Kidney (tissue), 14 donors: Measurements from ENCODE around the gene ITGB5. TPM values are rescaled to one million over a fixed set of nuclear protein-coding genes. Genes with fewer than 3 reads are reported as not detected.

Experiments used
- DNase-seq, 5 donors: peaks; one replicate each; pipeline ENCODE4 v3.0.0-alpha.2; 2013 to 2020
- FAIRE-seq: peaks from 2 replicates; lab custom pipeline; 2012; peaks lifted over from hg19 to GRCh38; lab: Jason Lieb, UNC
- H3K27ac ChIP-seq, 2 donors: one replicate each; pipeline ENCODE4 v1.7.0; 2013; ENCODE audit warnings: low read depth in 2 of 2, low read length in 2 of 2, inconsistent platforms in 1 of 2
- H3K27me3 ChIP-seq: one replicate; pipeline ENCODE4 v1.7.1; 2013; ENCODE audit warnings: low read length, inconsistent platforms; ENCODE audit not compliant: control insufficient read depth, insufficient read depth
- H3K36me3 ChIP-seq, 3 donors: one replicate each; pipeline versions ENCODE4 v1.7.0 to v1.7.1; 2013; ENCODE audit warnings: low read length in 3 of 3, control low read depth in 1 of 3, inconsistent platforms in 1 of 3; ENCODE audit not compliant: insufficient read depth in 3 of 3, control insufficient read depth in 2 of 3
- H3K4me1 ChIP-seq, 3 donors: one replicate each; pipeline versions ENCODE4 v1.7.0 to v1.7.1; 2013; ENCODE audit warnings: low read length in 3 of 3, inconsistent platforms in 1 of 3, low read depth in 1 of 3; ENCODE audit not compliant: control insufficient read depth in 2 of 3, insufficient read depth in 2 of 3
- H3K4me3 ChIP-seq, 3 donors: one replicate each; pipeline versions ENCODE4 v1.7.0 to v1.8.1; 2013; ENCODE audit warnings: low read length in 3 of 3, control low read depth in 1 of 3, inconsistent platforms in 1 of 3
- H3K9ac ChIP-seq, 3 donors: one replicate each; pipeline versions ENCODE4 v1.7.0 to v1.7.1; 2013; ENCODE audit warnings: low read length in 3 of 3, control low read depth in 1 of 3, inconsistent platforms in 1 of 3
- H3K9me3 ChIP-seq, 3 donors: one replicate each; pipeline versions ENCODE4 v1.7.0 to v1.7.1; 2013; ENCODE audit warnings: low read length in 3 of 3, control low read depth in 1 of 3, inconsistent platforms in 1 of 3; ENCODE audit not compliant: control insufficient read depth in 2 of 3, insufficient read depth in 1 of 3
- intact Hi-C: fragments of 100-400 bp; cut with DNase I; formaldehyde crosslinking; loops from one replicate; pipeline ENCODE4 v1.11.1; 2022
- polyA plus RNA-seq: library from polyadenylated mRNA; stranded (reverse); fragments of 350-450 nt; fragmentation: Illumina TruSeq; extraction: RNeasy Lipid Tissue Mini Kit (QIAGEN cat#74804); gene quantifications from one replicate; pipeline ENCODE4 v1.2.3, GENCODE V29; 2014; ENCODE audit warnings: low read depth, low replicate concordance; ENCODE audit not compliant: insufficient read depth
- total RNA-seq: library from RNA; stranded (reverse); fragmentation: NEBNext Ultra II Directional; extraction: Animal tissue kit (Norgen Biotek cat#: 25700); gene quantifications from one replicate; pipeline ENCODE4 v1.2.1, GENCODE V29; 2021
- TF ChIP-seq, protein P1 (sequence below): IDR thresholded peaks from 3 replicates; pipeline ENCODE4 v1.5.1; 2012; ENCODE audit warnings: mild to moderate bottlenecking, moderate library complexity, borderline replicate concordance; ENCODE audit not compliant: insufficient read depth; ENCODE audit errors: extremely low read depth
- donor health status: control.
- donor health status: control.
- donor health status: control.
- donor health status: control.
- donor health status: control.
- donor health status: DM: yes; HTN: yes; CAD: no.
- donor health status: Normal renal cell carcinoma (clear cell type).

The ITGB5 gene
- total and polyA plus RNA-seq, 2 donors from 2014 or later, result 115 TPM

DNA sequence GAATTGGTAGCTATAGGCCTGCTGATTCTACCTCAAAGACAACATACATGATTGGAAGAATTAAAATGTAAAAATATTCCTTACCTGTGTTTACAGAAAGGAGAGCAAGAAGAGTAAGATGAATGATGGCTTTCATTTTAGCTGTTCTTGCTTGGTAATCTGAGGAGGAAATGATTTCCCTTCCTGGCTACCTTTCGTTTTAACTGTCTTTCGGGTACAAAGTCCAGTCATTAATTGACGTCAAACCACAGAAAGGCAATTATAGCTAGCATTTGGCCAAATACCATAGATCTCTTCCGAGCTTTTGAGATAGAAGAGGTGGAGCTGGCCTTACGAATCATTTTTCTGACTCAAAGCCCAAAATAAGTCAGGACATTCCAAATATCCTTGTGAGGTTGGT is 47.4 kb upstream of the ITGB5 start, which contains the start of gene MUC13:
Gene MUC13, minus strand, starts transcription at position 175 of the 400 bp plus-strand sequence. Its CDS starts 39 bp downstream, at position 136.
- no peak within 1 kb of the TSS for H3K9ac ChIP-seq
- FAIRE-seq, result no peak
- no peak within 1 kb of the TSS for H3K4me3 ChIP-seq
- no peaks in the 10 kb centered on the region for H3K36me3 ChIP-seq
- intact Hi-C loops, result no loop called here
- DNase-seq, result no peak
- H3K27me3 ChIP-seq, result no peaks in the 10 kb centered on the region
- TF ChIP-seq, protein P1, sequence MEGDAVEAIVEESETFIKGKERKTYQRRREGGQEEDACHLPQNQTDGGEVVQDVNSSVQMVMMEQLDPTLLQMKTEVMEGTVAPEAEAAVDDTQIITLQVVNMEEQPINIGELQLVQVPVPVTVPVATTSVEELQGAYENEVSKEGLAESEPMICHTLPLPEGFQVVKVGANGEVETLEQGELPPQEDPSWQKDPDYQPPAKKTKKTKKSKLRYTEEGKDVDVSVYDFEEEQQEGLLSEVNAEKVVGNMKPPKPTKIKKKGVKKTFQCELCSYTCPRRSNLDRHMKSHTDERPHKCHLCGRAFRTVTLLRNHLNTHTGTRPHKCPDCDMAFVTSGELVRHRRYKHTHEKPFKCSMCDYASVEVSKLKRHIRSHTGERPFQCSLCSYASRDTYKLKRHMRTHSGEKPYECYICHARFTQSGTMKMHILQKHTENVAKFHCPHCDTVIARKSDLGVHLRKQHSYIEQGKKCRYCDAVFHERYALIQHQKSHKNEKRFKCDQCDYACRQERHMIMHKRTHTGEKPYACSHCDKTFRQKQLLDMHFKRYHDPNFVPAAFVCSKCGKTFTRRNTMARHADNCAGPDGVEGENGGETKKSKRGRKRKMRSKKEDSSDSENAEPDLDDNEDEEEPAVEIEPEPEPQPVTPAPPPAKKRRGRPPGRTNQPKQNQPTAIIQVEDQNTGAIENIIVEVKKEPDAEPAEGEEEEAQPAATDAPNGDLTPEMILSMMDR, result no peak
- H3K9me3 ChIP-seq, result no peaks in the 10 kb centered on the region
- H3K4me1 ChIP-seq, result no peaks in the 10 kb centered on the region
- peak within 1 kb of the TSS in 1 of 2 donors; percentile 1 for H3K27ac ChIP-seq

DNA sequence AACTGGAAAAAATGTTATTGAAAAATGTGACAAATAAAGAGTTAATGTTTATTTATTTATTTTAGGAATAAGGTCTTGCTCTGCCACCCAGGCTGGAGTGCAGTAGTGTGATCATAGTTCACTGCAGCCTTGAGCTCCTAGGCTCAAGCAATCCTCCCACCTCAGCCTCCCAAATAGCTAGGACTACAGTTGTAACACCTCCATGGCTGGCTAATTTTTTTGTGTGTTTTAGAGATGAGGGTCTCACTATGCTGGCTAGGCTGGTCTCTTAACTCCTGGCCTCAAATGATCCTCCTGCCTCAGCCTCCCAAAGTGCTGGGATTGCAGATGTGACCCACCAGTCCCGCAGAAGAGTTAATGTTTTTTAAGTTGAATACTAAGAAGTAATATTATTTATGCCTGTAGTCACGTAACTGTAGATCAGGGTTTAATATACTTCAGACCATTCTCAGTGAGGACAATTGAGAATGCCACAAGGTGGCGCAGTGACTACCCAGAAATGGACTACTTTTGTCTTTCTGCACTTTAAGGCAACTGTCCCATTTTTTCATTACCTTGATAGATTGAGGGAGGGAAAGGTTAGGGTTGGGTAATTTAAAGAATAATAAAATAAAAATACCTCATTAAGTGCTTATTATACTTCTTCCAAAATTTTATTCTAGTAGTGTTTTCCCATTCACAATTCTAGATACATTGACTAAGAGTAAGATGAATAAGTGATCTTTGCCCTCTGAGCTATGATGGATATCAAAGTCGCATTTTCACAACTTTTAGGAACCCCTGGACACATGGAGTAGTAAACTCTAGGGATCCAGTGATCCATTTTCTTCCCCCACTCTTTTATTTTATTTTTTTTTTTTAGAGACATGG is 41.4 kb upstream of the ITGB5 start:
- no peaks in the 10 kb centered on the region for H3K27me3 ChIP-seq
- no peak overlapping the region for H3K4me3 ChIP-seq
- no peaks in the 10 kb centered on the region for H3K4me1 ChIP-seq
- no peak overlapping the region for H3K27ac ChIP-seq
- H3K36me3 ChIP-seq, result no peaks in the 10 kb centered on the region
- intact Hi-C loops, result no loop called here
- H3K9ac ChIP-seq, result no peak overlapping the region
- FAIRE-seq (peak; percentile 83), DNase-seq (peak in 4 of 5 donors; percentile 50 to 80 (median 64))
- TF ChIP-seq, protein P1, result peak; percentile 79
- no peaks in the 10 kb centered on the region for H3K9me3 ChIP-seq

DNA sequence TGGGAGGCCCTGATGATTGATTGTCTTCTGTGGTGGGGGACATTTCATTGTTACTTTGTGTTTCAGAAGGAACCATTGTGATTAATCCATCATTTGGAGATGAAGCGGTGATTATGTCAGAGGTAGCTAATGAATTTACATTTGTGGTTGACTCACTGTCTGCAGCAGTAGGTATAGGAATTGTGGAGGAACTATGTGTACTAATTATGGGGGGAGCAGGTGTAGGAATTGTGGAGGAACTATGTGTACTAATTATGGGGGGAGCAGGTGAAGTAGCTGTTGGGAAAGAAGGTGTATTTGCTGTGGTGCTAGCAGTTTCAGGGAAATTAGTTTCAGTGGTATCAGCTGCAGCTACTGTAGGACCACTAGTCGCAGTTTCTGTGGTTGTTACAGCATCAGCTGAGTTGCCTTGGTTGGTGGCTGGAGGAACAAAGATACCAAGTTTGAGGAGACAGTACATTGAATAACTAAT is 40.4 kb upstream of the ITGB5 start:
- no peak for DNase-seq
- Histone ChIP-seq H3K4me3 (no peak overlapping the region), H3K9ac (no peak overlapping the region), H3K27me3 (no peaks in the 10 kb centered on the region), H3K36me3 (no peaks in the 10 kb centered on the region), H3K4me1 (no peaks in the 10 kb centered on the region), H3K27ac (no peak overlapping the region), H3K9me3 (no peaks in the 10 kb centered on the region)
- FAIRE-seq, result no peak
- TF ChIP-seq, protein P1, result no peak
- intact Hi-C loops, result no loop called here
